Measurements from ENCODE around the gene DNAJC10. TPM values are rescaled to one million over a fixed set of nuclear protein-coding genes. Genes with fewer than 3 reads are reported as not detected.
"Not testable (repeated sequence)": the region's sequence is repeated elsewhere in the genome, so short reads cannot be mapped to it uniquely, and the experiment has no call there.

DNAJC10 gene
- total RNA-seq, 2 experiments from 2014 or later, result 40.7 to 42.2 TPM

DNA sequence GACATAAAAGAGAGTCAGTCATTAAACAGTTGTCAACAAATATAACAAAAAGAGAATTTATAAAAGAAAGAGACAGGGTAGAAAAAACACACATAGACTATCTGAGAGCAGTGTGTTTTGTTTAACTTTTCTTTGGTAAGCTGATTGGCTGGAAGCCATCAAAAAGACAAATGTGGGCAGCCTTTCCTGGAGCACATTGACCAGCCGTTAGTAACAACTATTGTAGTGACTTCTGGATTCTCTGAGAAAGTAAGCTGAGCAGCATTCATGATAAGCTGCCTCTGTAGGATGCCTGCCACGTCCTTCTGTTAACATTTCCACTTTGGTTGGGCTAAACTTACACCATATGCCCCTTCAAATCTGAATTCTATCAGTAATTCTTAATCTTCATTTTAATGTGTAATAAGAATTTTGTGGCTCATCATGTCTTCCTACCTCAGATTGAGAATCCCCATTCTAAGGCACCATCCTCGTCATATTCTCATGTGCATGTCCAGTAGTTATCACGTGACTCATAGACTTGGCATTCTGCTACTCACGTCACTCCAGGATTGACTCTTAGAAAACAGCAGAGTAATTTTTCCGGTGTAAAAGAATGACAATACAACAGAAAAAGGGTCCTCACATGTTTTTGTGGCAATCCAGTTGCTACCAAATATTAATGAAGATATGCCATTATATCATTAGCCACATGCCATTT is 43.4 kb upstream of the DNAJC10 start:
- ChIA-PET POLR2A (no interaction called here), CTCF (no interaction called here)
- no peaks in the 10 kb centered on the region for H3K36me3 Mint-ChIP-seq (ENCODE audit: low read depth)
- H3K4me3 Mint-ChIP-seq, result no peak overlapping the region
- H3K4me1 Mint-ChIP-seq (ENCODE audit: low read depth), result no peaks in the 10 kb centered on the region
- DNase-seq (no peak), ATAC-seq (no peak)
- no peak overlapping the region for H3K27ac Mint-ChIP-seq
- TF ChIP-seq CTCF (IDR thresholded peaks at IDR 0.05), result no peak
- no peaks in the 10 kb centered on the region for H3K9me3 Mint-ChIP-seq
- intact Hi-C loops (cut with micrococcal nuclease), result no loop called here
- H3K27me3 Mint-ChIP-seq, result peaks cover 18% of the 10 kb centered on the region

DNA sequence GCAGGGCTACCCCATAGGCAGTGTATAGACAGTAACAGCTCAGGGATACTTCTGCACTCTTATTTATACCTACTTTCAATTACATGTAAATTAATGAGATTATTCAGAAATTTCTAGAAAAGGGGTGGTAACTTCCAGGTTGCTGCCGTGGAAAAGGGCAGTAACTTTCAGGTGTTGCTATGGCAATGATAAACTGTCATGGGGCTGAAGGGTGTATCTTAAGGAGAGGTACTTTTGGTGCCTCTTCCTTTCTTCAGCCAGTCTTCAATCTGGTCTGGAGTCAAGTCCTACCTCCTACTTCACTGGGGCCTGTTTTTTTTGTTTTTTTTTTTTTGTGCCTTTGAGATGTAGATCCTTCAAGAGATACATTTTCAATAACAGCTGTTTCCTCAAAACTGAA is 35.2 kb upstream of the DNAJC10 start:
- CTCF ChIA-PET, result interaction anchor here (1.0 to 1.5 kb wide), 2 partner anchors 13 to 14 kb away, joined by 3 read pairs; no protein-coding TSS in a partner anchor
- H3K36me3 Mint-ChIP-seq (ENCODE audit: low read depth), result no peaks in the 10 kb centered on the region

DNA sequence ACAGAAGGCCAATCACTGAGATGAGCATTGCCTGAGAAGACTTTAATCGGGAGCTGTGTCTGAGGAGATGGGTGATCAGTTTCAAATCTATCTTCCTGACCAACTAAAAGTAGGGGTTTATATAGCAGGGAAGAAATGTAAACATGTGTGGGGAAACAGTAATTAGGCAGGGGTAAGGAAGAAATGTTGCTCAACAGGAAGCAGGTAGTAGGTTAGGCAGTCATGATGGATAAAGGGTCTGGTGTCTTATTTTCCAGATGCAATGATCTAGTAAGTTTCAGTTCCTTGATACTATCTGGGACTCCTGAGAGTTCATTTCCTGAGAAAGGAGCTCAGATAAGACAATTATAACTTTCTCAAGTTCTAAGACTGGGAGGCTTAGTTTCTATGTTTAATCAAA is 33.8 kb upstream of the DNAJC10 start:
- peaks cover 6% of the 10 kb centered on the region for H3K27me3 Mint-ChIP-seq
- H3K36me3 Mint-ChIP-seq (ENCODE audit: low read depth), result no peaks in the 10 kb centered on the region
- intact Hi-C loops (cut with micrococcal nuclease), result no loop called here
- H3K4me3 Mint-ChIP-seq, result no peak overlapping the region
- H3K9me3 Mint-ChIP-seq, result no peaks in the 10 kb centered on the region
- ChIA-PET POLR2A (no interaction called here), CTCF (no interaction called here)
- ATAC-seq (no peak), DNase-seq (no peak)
- H3K4me1 Mint-ChIP-seq (ENCODE audit: low read depth), result no peaks in the 10 kb centered on the region
- TF ChIP-seq CTCF (IDR thresholded peaks at IDR 0.05), result no peak
- no peak overlapping the region for H3K27ac Mint-ChIP-seq

More for the DNA sequence above, 35.2 kb upstream of the DNAJC10 start:
- no peaks in the 10 kb centered on the region for H3K9me3 Mint-ChIP-seq
- ATAC-seq (no peak), DNase-seq (no peak)
- TF ChIP-seq CTCF (IDR thresholded peaks at IDR 0.05), result no peak
- intact Hi-C loops (cut with micrococcal nuclease), result no loop called here
- POLR2A ChIA-PET, result no interaction called here
- no peaks in the 10 kb centered on the region for H3K4me1 Mint-ChIP-seq (ENCODE audit: low read depth)
- no peak overlapping the region for H3K27ac Mint-ChIP-seq
- H3K4me3 Mint-ChIP-seq, result no peak overlapping the region
- H3K27me3 Mint-ChIP-seq, result peaks cover 17% of the 10 kb centered on the region

DNA sequence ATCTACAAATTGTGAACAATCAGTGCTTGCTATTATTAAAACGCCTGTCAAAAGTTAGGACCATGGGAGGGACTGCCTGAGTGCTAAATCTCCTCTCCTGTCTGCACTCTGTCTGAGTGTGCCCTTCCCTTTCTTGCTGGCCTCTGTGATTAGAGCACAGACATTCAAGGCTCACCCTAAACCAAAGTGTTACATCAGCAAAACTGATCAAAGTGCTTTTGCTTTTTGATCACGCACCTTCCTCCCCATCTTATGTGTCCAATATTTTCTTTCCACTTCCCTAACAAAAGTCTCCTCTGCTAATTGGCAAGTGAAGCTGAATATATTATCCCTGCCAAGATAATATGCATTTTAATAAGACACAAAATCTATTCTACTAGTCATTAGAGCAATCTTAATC is 30.5 kb upstream of the DNAJC10 start:
- Mint-ChIP-seq H3K4me1 (ENCODE audit: low read depth) (no peaks in the 10 kb centered on the region), H3K4me3 (no peak overlapping the region), H3K27me3 (peaks cover 13% of the 10 kb centered on the region), H3K9me3 (no peaks in the 10 kb centered on the region), H3K27ac (no peak overlapping the region), H3K36me3 (ENCODE audit: low read depth) (no peaks in the 10 kb centered on the region)
- POLR2A ChIA-PET, result no interaction called here
- intact Hi-C loops (cut with micrococcal nuclease), result no loop called here
- TF ChIP-seq CTCF (IDR thresholded peaks at IDR 0.05), result no peak
- no peak for ATAC-seq
- DNase-seq, result no peak
- CTCF ChIA-PET, result no interaction called here

GRCh38 chr2:182686763-182687162 is 29.3 kb upstream of the DNAJC10 start:
- H3K4me3 Mint-ChIP-seq; H3K9me3 Mint-ChIP-seq; CTCF ChIA-PET; H3K27ac Mint-ChIP-seq; DNase-seq; H3K4me1 Mint-ChIP-seq (ENCODE audit: low read depth); ATAC-seq; H3K36me3 Mint-ChIP-seq (ENCODE audit: low read depth); intact Hi-C loops (cut with micrococcal nuclease); POLR2A ChIA-PET: not testable (repeated sequence)
- H3K27me3 Mint-ChIP-seq, result peaks cover 16% of the 10 kb centered on the region
